ENCODE measurements around the gene MRTFB.
A peak's percentile ranks its signal among the peaks of the same experiment; 100 is the strongest.
"Not testable (repeated sequence)": the region's sequence is repeated elsewhere in the genome, so short reads cannot be mapped to it uniquely, and the experiment has no call there.

MRTFB gene

GRCh38 chr16:14070877-14071575, at the start of gene MRTFB:
Gene MRTFB (plus strand): TSS chr16:14071319. CDS start chr16:14140607, 69,288 bp downstream.
- Mint-ChIP-seq H3K36me3 (ENCODE audit: low read depth) (no peaks in the 10 kb centered on the region), H3K27me3 (ENCODE audit: low read depth) (peaks cover 3% of the 10 kb centered on the region), H3K4me3 (peak within 1 kb of the TSS; percentile 88)

GRCh38 chr16:14023526-14023925, 47.6 kb upstream of the MRTFB start:
- H3K4me1 Mint-ChIP-seq (ENCODE audit: low read depth); H3K27ac Mint-ChIP-seq; DNase-seq (ENCODE audit: low spot score); H3K4me3 Mint-ChIP-seq; H3K36me3 Mint-ChIP-seq (ENCODE audit: low read depth); H3K9me3 Mint-ChIP-seq; H3K27me3 Mint-ChIP-seq (ENCODE audit: low read depth): not testable (repeated sequence)

More at GRCh38 chr16:14070877-14071575, at the start of gene MRTFB:
- DNase-seq (ENCODE audit: low spot score): peak; percentile 76
- Mint-ChIP-seq H3K27ac (peak within 1 kb of the TSS; percentile 73), H3K9me3 (no peaks in the 10 kb centered on the region), H3K4me1 (ENCODE audit: low read depth) (peaks cover 15% of the 10 kb centered on the region)

GRCh38 chr16:14024283-14024682, 46.8 kb upstream of the MRTFB start:
- no peak for DNase-seq (ENCODE audit: low spot score)
- Mint-ChIP-seq H3K36me3 (ENCODE audit: low read depth) (no peaks in the 10 kb centered on the region), H3K27me3 (ENCODE audit: low read depth) (peaks cover 4% of the 10 kb centered on the region), H3K27ac (no peak overlapping the region), H3K9me3 (no peaks in the 10 kb centered on the region), H3K4me1 (ENCODE audit: low read depth) (no peaks in the 10 kb centered on the region), H3K4me3 (no peak overlapping the region)

GRCh38 chr16:14026572-14027285, 44.4 kb upstream of the MRTFB start:
- H3K27ac Mint-ChIP-seq: no peak overlapping the region
- H3K4me3 Mint-ChIP-seq: no peak overlapping the region
- H3K36me3 Mint-ChIP-seq (ENCODE audit: low read depth): no peaks in the 10 kb centered on the region
- H3K9me3 Mint-ChIP-seq: no peaks in the 10 kb centered on the region
- no peak for DNase-seq (ENCODE audit: low spot score)
- no peaks in the 10 kb centered on the region for H3K4me1 Mint-ChIP-seq (ENCODE audit: low read depth)
- H3K27me3 Mint-ChIP-seq (ENCODE audit: low read depth): peaks cover 4% of the 10 kb centered on the region

- Mint-ChIP-seq H3K4me1 (ENCODE audit: low read depth) (no peaks in the 10 kb centered on the region), H3K9me3 (no peaks in the 10 kb centered on the region), H3K27ac (no peak overlapping the region)
Observed at GRCh38 chr16:14028202-14028601, 42.9 kb upstream of the MRTFB start.

GRCh38 chr16:14029658-14030057, 41.5 kb upstream of the MRTFB start:
- no peaks in the 10 kb centered on the region for H3K36me3 Mint-ChIP-seq (ENCODE audit: low read depth)
- no peak overlapping the region for H3K27ac Mint-ChIP-seq
- DNase-seq (ENCODE audit: low spot score): no peak
- H3K4me1 Mint-ChIP-seq (ENCODE audit: low read depth): no peaks in the 10 kb centered on the region
- no peak overlapping the region for H3K4me3 Mint-ChIP-seq
- H3K27me3 Mint-ChIP-seq (ENCODE audit: low read depth): no peaks in the 10 kb centered on the region
- H3K9me3 Mint-ChIP-seq: no peaks in the 10 kb centered on the region

More at GRCh38 chr16:14028202-14028601, 42.9 kb upstream of the MRTFB start:
- H3K27me3 Mint-ChIP-seq (ENCODE audit: low read depth): peaks cover 4% of the 10 kb centered on the region
- no peaks in the 10 kb centered on the region for H3K36me3 Mint-ChIP-seq (ENCODE audit: low read depth)
- no peak overlapping the region for H3K4me3 Mint-ChIP-seq
- DNase-seq (ENCODE audit: low spot score): no peak

- H3K27me3 Mint-ChIP-seq (ENCODE audit: low read depth): no peaks in the 10 kb centered on the region
Observed at GRCh38 chr16:14035092-14035491, 36.0 kb upstream of the MRTFB start.

GRCh38 chr16:14036889-14037288, 34.2 kb upstream of the MRTFB start:
- no peak overlapping the region for H3K4me3 Mint-ChIP-seq
- peaks cover 3% of the 10 kb centered on the region for H3K4me1 Mint-ChIP-seq (ENCODE audit: low read depth)
- H3K36me3 Mint-ChIP-seq (ENCODE audit: low read depth): no peaks in the 10 kb centered on the region
- no peak for DNase-seq (ENCODE audit: low spot score)
- no peaks in the 10 kb centered on the region for H3K27me3 Mint-ChIP-seq (ENCODE audit: low read depth)
- H3K9me3 Mint-ChIP-seq: no peaks in the 10 kb centered on the region
- no peak overlapping the region for H3K27ac Mint-ChIP-seq

More at GRCh38 chr16:14035092-14035491, 36.0 kb upstream of the MRTFB start:
- Mint-ChIP-seq H3K4me3 (no peak overlapping the region), H3K4me1 (ENCODE audit: low read depth) (no peaks in the 10 kb centered on the region), H3K36me3 (ENCODE audit: low read depth) (no peaks in the 10 kb centered on the region), H3K9me3 (no peaks in the 10 kb centered on the region), H3K27ac (no peak overlapping the region)
- DNase-seq (ENCODE audit: low spot score): no peak

- no peak overlapping the region for H3K4me3 Mint-ChIP-seq
- no peaks in the 10 kb centered on the region for H3K36me3 Mint-ChIP-seq (ENCODE audit: low read depth)
- H3K27me3 Mint-ChIP-seq (ENCODE audit: low read depth): no peaks in the 10 kb centered on the region
- no peak overlapping the region for H3K27ac Mint-ChIP-seq
- no peak for DNase-seq (ENCODE audit: low spot score)
- H3K4me1 Mint-ChIP-seq (ENCODE audit: low read depth): peaks cover 3% of the 10 kb centered on the region
- no peaks in the 10 kb centered on the region for H3K9me3 Mint-ChIP-seq
Observed at GRCh38 chr16:14037960-14038359, 33.2 kb upstream of the MRTFB start.

- Mint-ChIP-seq H3K9me3 (no peaks in the 10 kb centered on the region), H3K4me3 (no peak overlapping the region), H3K27ac (no peak overlapping the region), H3K4me1 (ENCODE audit: low read depth) (peaks cover 3% of the 10 kb centered on the region), H3K36me3 (ENCODE audit: low read depth) (no peaks in the 10 kb centered on the region), H3K27me3 (ENCODE audit: low read depth) (peaks cover 2% of the 10 kb centered on the region)
- peak; percentile 8 for DNase-seq (ENCODE audit: low spot score)
Observed at GRCh38 chr16:14041164-14041563, 30.0 kb upstream of the MRTFB start.

GRCh38 chr16:14042706-14043105, 28.4 kb upstream of the MRTFB start:
- Mint-ChIP-seq H3K4me1 (ENCODE audit: low read depth) (peaks cover 3% of the 10 kb centered on the region), H3K9me3 (no peaks in the 10 kb centered on the region), H3K36me3 (ENCODE audit: low read depth) (no peaks in the 10 kb centered on the region), H3K27ac (no peak overlapping the region), H3K4me3 (no peak overlapping the region), H3K27me3 (ENCODE audit: low read depth) (peaks cover 2% of the 10 kb centered on the region)
- DNase-seq (ENCODE audit: low spot score): no peak

- DNase-seq (ENCODE audit: low spot score): no peak
- no peaks in the 10 kb centered on the region for H3K36me3 Mint-ChIP-seq (ENCODE audit: low read depth)
- H3K9me3 Mint-ChIP-seq: no peaks in the 10 kb centered on the region
- H3K27ac Mint-ChIP-seq: no peak overlapping the region
- peaks cover 3% of the 10 kb centered on the region for H3K4me1 Mint-ChIP-seq (ENCODE audit: low read depth)
- peaks cover 2% of the 10 kb centered on the region for H3K27me3 Mint-ChIP-seq (ENCODE audit: low read depth)
- no peak overlapping the region for H3K4me3 Mint-ChIP-seq
Observed at GRCh38 chr16:14043278-14043677, 27.8 kb upstream of the MRTFB start.

- no peak for DNase-seq (ENCODE audit: low spot score)
- Mint-ChIP-seq H3K27me3 (ENCODE audit: low read depth) (peaks cover 2% of the 10 kb centered on the region), H3K9me3 (no peaks in the 10 kb centered on the region), H3K4me1 (ENCODE audit: low read depth) (peaks cover 3% of the 10 kb centered on the region), H3K4me3 (no peak overlapping the region), H3K36me3 (ENCODE audit: low read depth) (no peaks in the 10 kb centered on the region), H3K27ac (no peak overlapping the region)
Observed at GRCh38 chr16:14043793-14044192, 27.3 kb upstream of the MRTFB start.

GRCh38 chr16:14047121-14047859, 23.8 kb upstream of the MRTFB start:
- H3K4me3 Mint-ChIP-seq; H3K27me3 Mint-ChIP-seq (ENCODE audit: low read depth); H3K36me3 Mint-ChIP-seq (ENCODE audit: low read depth); H3K27ac Mint-ChIP-seq; H3K4me1 Mint-ChIP-seq (ENCODE audit: low read depth); DNase-seq (ENCODE audit: low spot score); H3K9me3 Mint-ChIP-seq: not testable (repeated sequence)

Data from T-helper 2 cell treated with Interferon-gamma antibody and Interleukin-4, amounts not matched to agents 5 μg/mL and 100 μg/mL, for 36 hours (primary cell).